IPS-20b (cell line): Measurements from ENCODE around the gene APOBEC3G.
"Not testable (repeated sequence)": the region's sequence is repeated elsewhere in the genome, so short reads cannot be mapped to it uniquely, and the experiment has no call there.

Experiments
- H3K27ac ChIP-seq: one replicate; pipeline ENCODE4 v1.5.1; 2013; ENCODE audit warnings: low read length
- H3K27me3 ChIP-seq: 2 replicates; pipeline ENCODE4 v1.6.1; 2013; ENCODE audit warnings: mild to moderate bottlenecking, low read length, inconsistent platforms; ENCODE audit not compliant: insufficient read depth
- H3K36me3 ChIP-seq: 2 replicates; pipeline ENCODE4 v1.6.1; 2013; ENCODE audit warnings: low read depth, mild to moderate bottlenecking, inconsistent platforms, low read length, moderate library complexity; ENCODE audit not compliant: insufficient read depth
- H3K4me1 ChIP-seq: 2 replicates; pipeline ENCODE4 v1.6.1; 2013; ENCODE audit warnings: mild to moderate bottlenecking, control low read depth, inconsistent platforms, low read length, moderate library complexity; ENCODE audit not compliant: insufficient read depth
- H3K4me3 ChIP-seq: 2 replicates; pipeline ENCODE4 v1.5.1; 2013; ENCODE audit warnings: mild to moderate bottlenecking, low read length, inconsistent platforms
- H3K9ac ChIP-seq: 2 replicates; pipeline ENCODE4 v1.6.1; 2013; ENCODE audit warnings: low read depth, mild to moderate bottlenecking, inconsistent platforms, low read length, moderate library complexity
- H3K9me3 ChIP-seq: 2 replicates; pipeline ENCODE4 v1.6.1; 2013; ENCODE audit warnings: mild to moderate bottlenecking, low read depth, low read length, inconsistent platforms; ENCODE audit not compliant: insufficient read depth

The APOBEC3G gene

GRCh38 chr22:39041908-39042307, 35.2 kb upstream of the APOBEC3G start:
- no peak overlapping the region for H3K4me3 ChIP-seq
- no peaks in the 10 kb centered on the region for H3K36me3 ChIP-seq
- H3K9ac ChIP-seq: no peak overlapping the region
- no peaks in the 10 kb centered on the region for H3K27me3 ChIP-seq
- no peaks in the 10 kb centered on the region for H3K9me3 ChIP-seq
- peaks cover 10% of the 10 kb centered on the region; the same call in 1 of the 2 replicates for H3K4me1 ChIP-seq
- no peak overlapping the region for H3K27ac ChIP-seq

GRCh38 chr22:39043063-39043462, 34.0 kb upstream of the APOBEC3G start:
- H3K9ac ChIP-seq, H3K27me3 ChIP-seq, H3K4me3 ChIP-seq, H3K9me3 ChIP-seq, H3K36me3 ChIP-seq, H3K27ac ChIP-seq: not testable (repeated sequence)
- H3K4me1 ChIP-seq: peaks cover 10% of the 10 kb centered on the region; the same call in 1 of the 2 replicates

GRCh38 chr22:39045136-39045535, 31.9 kb upstream of the APOBEC3G start:
- not testable (repeated sequence) for H3K27ac ChIP-seq, H3K27me3 ChIP-seq, H3K9ac ChIP-seq, H3K9me3 ChIP-seq, H3K36me3 ChIP-seq, H3K4me3 ChIP-seq, H3K4me1 ChIP-seq

- H3K27me3 ChIP-seq: not testable (repeated sequence)
These were observed 27.6 kb upstream of the APOBEC3G start for GRCh38 chr22:39049486-39049885.

GRCh38 chr22:39051844-39052495, 25.1 kb upstream of the APOBEC3G start:
- not testable (repeated sequence) for H3K4me1 ChIP-seq, H3K9me3 ChIP-seq, H3K36me3 ChIP-seq, H3K27ac ChIP-seq, H3K27me3 ChIP-seq, H3K4me3 ChIP-seq
- peak overlapping the region; percentile 12; the same call in 1 of the 2 replicates for H3K9ac ChIP-seq

More at GRCh38 chr22:39049486-39049885, 27.6 kb upstream of the APOBEC3G start:
- H3K27ac ChIP-seq, H3K9me3 ChIP-seq, H3K9ac ChIP-seq, H3K4me1 ChIP-seq, H3K4me3 ChIP-seq, H3K36me3 ChIP-seq: not testable (repeated sequence)

- H3K9ac ChIP-seq: no peak overlapping the region
- H3K36me3 ChIP-seq: no peaks in the 10 kb centered on the region
- H3K4me1 ChIP-seq: no peaks in the 10 kb centered on the region; the same call in 1 of the 2 replicates
- no peaks in the 10 kb centered on the region; the same call in 1 of the 2 replicates for H3K27me3 ChIP-seq
- no peak overlapping the region for H3K27ac ChIP-seq
- H3K4me3 ChIP-seq: no peak overlapping the region
- H3K9me3 ChIP-seq: no peaks in the 10 kb centered on the region; the same call in 1 of the 2 replicates
These were observed 21.4 kb upstream of the APOBEC3G start for GRCh38 chr22:39055658-39056057.

GRCh38 chr22:39061290-39061689, 15.8 kb upstream of the APOBEC3G start:
- H3K36me3 ChIP-seq, H3K27ac ChIP-seq, H3K4me1 ChIP-seq, H3K9me3 ChIP-seq, H3K27me3 ChIP-seq, H3K4me3 ChIP-seq, H3K9ac ChIP-seq: not testable (repeated sequence)

- not testable (repeated sequence) for H3K4me3 ChIP-seq, H3K9ac ChIP-seq, H3K4me1 ChIP-seq, H3K27ac ChIP-seq, H3K9me3 ChIP-seq, H3K36me3 ChIP-seq, H3K27me3 ChIP-seq
These were observed 15.1 kb upstream of the APOBEC3G start for GRCh38 chr22:39061951-39062350.

GRCh38 chr22:39063904-39064303, 13.2 kb upstream of the APOBEC3G start:
- H3K36me3 ChIP-seq, H3K27ac ChIP-seq, H3K4me1 ChIP-seq, H3K4me3 ChIP-seq, H3K9me3 ChIP-seq, H3K9ac ChIP-seq, H3K27me3 ChIP-seq: not testable (repeated sequence)

GRCh38 chr22:39066442-39067276, 10.4 kb upstream of the APOBEC3G start:
- H3K27me3 ChIP-seq, H3K36me3 ChIP-seq, H3K9me3 ChIP-seq, H3K4me3 ChIP-seq, H3K27ac ChIP-seq, H3K4me1 ChIP-seq, H3K9ac ChIP-seq: not testable (repeated sequence)

GRCh38 chr22:39068033-39068785, 8.9 kb upstream of the APOBEC3G start:
- Histone ChIP-seq H3K9ac (no peak overlapping the region), H3K9me3 (no peaks in the 10 kb centered on the region), H3K36me3 (no peaks in the 10 kb centered on the region), H3K4me1 (no peaks in the 10 kb centered on the region), H3K27me3 (no peaks in the 10 kb centered on the region), H3K27ac (no peak overlapping the region), H3K4me3 (no peak overlapping the region)
